Endodermal cell (in vitro differentiated cells): ENCODE data around the gene NCK2. TPM values are rescaled to one million over a fixed set of nuclear protein-coding genes. Genes with fewer than 3 reads are reported as not detected.
A peak's percentile ranks its signal among the peaks of the same experiment; 100 is the strongest.

Source experiments
- DNase-seq: peaks from one replicate; pipeline ENCODE4 v3.0.0-alpha.2; 2017
- H3K27ac ChIP-seq: 2 replicates; pipeline ENCODE4 v1.5.1; 2013; ENCODE audit warnings: mild to moderate bottlenecking, low read depth, low read length, moderate library complexity
- H3K27me3 ChIP-seq: 2 replicates; pipeline ENCODE4 v1.6.1; 2013; ENCODE audit warnings: mild to moderate bottlenecking, low read length, moderate library complexity; ENCODE audit not compliant: insufficient read depth, control insufficient read depth, poor library complexity, severe bottlenecking
- H3K36me3 ChIP-seq: 2 replicates; pipeline ENCODE4 v1.7.0; 2013; ENCODE audit warnings: mild to moderate bottlenecking, low read length, moderate library complexity; ENCODE audit not compliant: control insufficient read depth, insufficient read depth
- H3K4me1 ChIP-seq: one replicate; pipeline ENCODE4 v1.7.0; 2013; ENCODE audit warnings: low read length; ENCODE audit not compliant: control insufficient read depth, insufficient read depth
- H3K4me3 ChIP-seq: 2 replicates; pipeline ENCODE4 v1.5.1; 2013; ENCODE audit warnings: mild to moderate bottlenecking, low read length, moderate library complexity
- H3K9ac ChIP-seq: 2 replicates; pipeline ENCODE4 v1.6.1; 2013; ENCODE audit warnings: mild to moderate bottlenecking, low read length, moderate library complexity; ENCODE audit not compliant: poor library complexity, severe bottlenecking; ENCODE audit errors: extremely low read depth
- H3K9me3 ChIP-seq: 2 replicates; pipeline ENCODE4 v1.6.1; 2013; ENCODE audit warnings: mild to moderate bottlenecking, low read length, moderate library complexity; ENCODE audit not compliant: control insufficient read depth
- H3K27ac Mint-ChIP-seq: 2 replicates; pipeline ENCODE4 v1.8.0; 2020; ENCODE audit warnings: mixed read lengths
- H3K27me3 Mint-ChIP-seq: 2 replicates; pipeline ENCODE4 v1.8.0; 2021; ENCODE audit warnings: mild to moderate bottlenecking, mixed read lengths; ENCODE audit not compliant: insufficient read depth
- H3K36me3 Mint-ChIP-seq: 2 replicates; pipeline ENCODE4 v1.8.0; 2020; ENCODE audit warnings: low read depth, mixed read lengths
- H3K4me1 Mint-ChIP-seq: 2 replicates; pipeline ENCODE4 v1.8.0; 2020; ENCODE audit warnings: mixed read lengths
- H3K4me3 Mint-ChIP-seq: 2 replicates; pipeline ENCODE4 v1.8.0; 2020; ENCODE audit warnings: mild to moderate bottlenecking, moderate library complexity, mixed read lengths
- H3K9me3 Mint-ChIP-seq: 2 replicates; pipeline ENCODE4 v1.8.0; 2020; ENCODE audit warnings: mild to moderate bottlenecking, mixed read lengths
- CTCF ChIP-seq: fragments of 200-600 bp; sonication (generic); conservative IDR thresholded peaks from 2 replicates; pipeline ENCODE4 v1.5.0; 2021; ENCODE audit warnings: antibody characterized with exemption, mild to moderate bottlenecking
- WGBS, 2 experiments: methylation state at CpG; one replicate each; pipeline versions ENCODE4 v1.1.5 to v1.1.7; 2013; ENCODE audit warnings: missing lambda C conversion rate in 2 of 2, mixed read lengths in 1 of 2; ENCODE audit not compliant: insufficient coverage in 1 of 2, insufficient read length in 1 of 2; 5-methylcytosine and 5-hydroxymethylcytosine counted together
- long read RNA-seq, 4 experiments: library from polyadenylated mRNA in 2 of 4; library from RNA in 1 of 4; library from capped mRNA in 1 of 4; stranded (forward) in 3 of 4; unstranded in 1 of 4; transcript quantifications; one replicate each; pipeline ENCODE4 v2.0.0, GENCODE V29; 2020 to 2021; ENCODE audit warnings: inconsistent platforms in 1 of 4
- polyA plus RNA-seq, 2 experiments: library from polyadenylated mRNA; stranded (reverse); fragments of 50-300 nt; gene quantifications; one replicate each; pipeline ENCODE4 v1.2.3, GENCODE V29; 2013
- total RNA-seq, 2 donors: library from RNA; stranded (reverse); fragmentation: NEBNext Ultra II Directional in 1 of 2; extraction: Animal tissue kit (Norgen Biotek cat#: 25700) in 1 of 2; gene quantifications; 2 replicates in 1 of 2; 3 replicates in 1 of 2; pipeline ENCODE4 v1.2.1, GENCODE V29; 2021

Gene NCK2
- total RNA-seq = 10 to 100 TPM; 58.9 to 63.8 TPM
- 58.3 TPM for polyA plus RNA-seq (2013, experiment 1 of 2)
- polyA plus RNA-seq (2013, experiment 2 of 2) = 54.9 TPM
- long read RNA-seq, experiment 1, transcript NCK2-201 (5 exons, 2,683 nt) = major isoform, 7 of 42 reads
- long read RNA-seq, experiment 1, transcript NCK2-205 (4 exons, 1,795 nt) = major isoform, 7 of 42 reads
- long read RNA-seq, experiment 1, partial matches to known transcripts = 25 of 42 reads
- long read RNA-seq, experiment 1, other reads (novel, unspliced or antisense) = 3 of 42 reads
- long read RNA-seq, experiment 2, transcript NCK2-205 (4 exons, 1,795 nt) = minor isoform, 37 of 222 reads
- long read RNA-seq, experiment 2, transcript NCK2-201 (5 exons, 2,683 nt) = major isoform, 150 of 222 reads
- long read RNA-seq, experiment 2, partial matches to known transcripts = 16 of 222 reads
- long read RNA-seq, experiment 2, other reads (novel, unspliced or antisense) = 19 of 222 reads
- long read RNA-seq, experiment 3, transcript NCK2-201 (5 exons, 2,683 nt) = major isoform, 6 of 14 reads
- long read RNA-seq, experiment 3, partial matches to known transcripts = 6 of 14 reads
- long read RNA-seq, experiment 3, other reads (novel, unspliced or antisense) = 2 of 14 reads
- long read RNA-seq, experiment 4, partial matches to known transcripts = 6 of 6 reads
- long read RNA-seq, experiment 4, other reads (novel, unspliced or antisense) = 0 of 6 reads

- no peaks in the 10 kb centered on the region for H3K9me3 Mint-ChIP-seq
- peaks cover 13% of the 10 kb centered on the region for H3K36me3 ChIP-seq
- peak within 1 kb of the TSS; percentile 94 for H3K4me3 ChIP-seq
- peak; percentile 75 for DNase-seq
- H3K27ac Mint-ChIP-seq = peak within 1 kb of the TSS; percentile 88
- peak; percentile 41 for TF ChIP-seq CTCF
- H3K9me3 ChIP-seq = peaks cover 6% of the 10 kb centered on the region
- peaks cover 15% of the 10 kb centered on the region for H3K27me3 Mint-ChIP-seq
- H3K4me1 Mint-ChIP-seq = peaks cover 31% of the 10 kb centered on the region
- 0% methylated on average over 43 to 119 of the region's 119 CpGs for WGBS, 2 experiments
- H3K27ac ChIP-seq = peak within 1 kb of the TSS; percentile 77
- peaks cover 10% of the 10 kb centered on the region for H3K4me1 ChIP-seq
- H3K36me3 Mint-ChIP-seq = peaks cover 9% of the 10 kb centered on the region
- H3K9ac ChIP-seq = peak within 1 kb of the TSS; percentile 71
- peak within 1 kb of the TSS; percentile 84 for H3K4me3 Mint-ChIP-seq
- H3K27me3 ChIP-seq = no peaks in the 10 kb centered on the region
Observed at GRCh38 chr2:105744909-105745853, at the start of gene NCK2. NCK2 (plus strand) TSS chr2:105744912; CDS start chr2:105855064, 110,152 bp downstream.

- Mint-ChIP-seq H3K4me3 (no peak overlapping the region), H3K4me1 (no peaks in the 10 kb centered on the region), H3K9me3 (no peaks in the 10 kb centered on the region), H3K27ac (no peak overlapping the region), H3K36me3 (no peaks in the 10 kb centered on the region), H3K27me3 (peaks cover 6% of the 10 kb centered on the region)
- no peak overlapping the region for H3K9ac ChIP-seq
- no peak for DNase-seq
- WGBS, 2 experiments = 91 to 92% methylated on average over 9 to 10 of the region's 10 CpGs
- H3K9me3 ChIP-seq = no peaks in the 10 kb centered on the region
- H3K4me1 ChIP-seq = no peaks in the 10 kb centered on the region
- TF ChIP-seq CTCF = no peak
- H3K4me3 ChIP-seq = no peak overlapping the region
- H3K36me3 ChIP-seq = no peaks in the 10 kb centered on the region
- no peaks in the 10 kb centered on the region for H3K27me3 ChIP-seq
- H3K27ac ChIP-seq = no peak overlapping the region
Observed at GRCh38 chr2:105697781-105698449, 46.8 kb upstream of the NCK2 start.
